ENCODE measurements around the gene STT3A.

DNA sequence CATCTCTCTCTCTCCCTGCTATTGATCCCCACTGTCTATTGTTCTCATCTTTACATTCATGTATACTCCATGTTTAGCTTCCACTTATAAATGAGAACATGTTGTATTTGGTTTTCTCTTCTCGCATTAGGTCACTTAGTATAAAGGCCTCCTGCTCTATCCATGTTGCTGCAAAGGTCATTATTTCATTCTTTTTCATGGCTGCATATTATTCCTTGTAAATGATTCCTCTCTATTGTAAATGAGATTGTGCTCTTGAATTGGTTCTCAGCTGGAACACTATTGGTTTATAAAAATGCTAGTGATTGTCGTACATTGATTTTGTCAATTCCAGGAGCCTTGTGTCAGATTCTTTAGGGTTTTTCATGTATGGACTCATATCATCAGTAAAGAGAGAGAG is 74.5 kb downstream of the STT3A start:
- TF ChIP-seq, protein P1, sequence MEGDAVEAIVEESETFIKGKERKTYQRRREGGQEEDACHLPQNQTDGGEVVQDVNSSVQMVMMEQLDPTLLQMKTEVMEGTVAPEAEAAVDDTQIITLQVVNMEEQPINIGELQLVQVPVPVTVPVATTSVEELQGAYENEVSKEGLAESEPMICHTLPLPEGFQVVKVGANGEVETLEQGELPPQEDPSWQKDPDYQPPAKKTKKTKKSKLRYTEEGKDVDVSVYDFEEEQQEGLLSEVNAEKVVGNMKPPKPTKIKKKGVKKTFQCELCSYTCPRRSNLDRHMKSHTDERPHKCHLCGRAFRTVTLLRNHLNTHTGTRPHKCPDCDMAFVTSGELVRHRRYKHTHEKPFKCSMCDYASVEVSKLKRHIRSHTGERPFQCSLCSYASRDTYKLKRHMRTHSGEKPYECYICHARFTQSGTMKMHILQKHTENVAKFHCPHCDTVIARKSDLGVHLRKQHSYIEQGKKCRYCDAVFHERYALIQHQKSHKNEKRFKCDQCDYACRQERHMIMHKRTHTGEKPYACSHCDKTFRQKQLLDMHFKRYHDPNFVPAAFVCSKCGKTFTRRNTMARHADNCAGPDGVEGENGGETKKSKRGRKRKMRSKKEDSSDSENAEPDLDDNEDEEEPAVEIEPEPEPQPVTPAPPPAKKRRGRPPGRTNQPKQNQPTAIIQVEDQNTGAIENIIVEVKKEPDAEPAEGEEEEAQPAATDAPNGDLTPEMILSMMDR (conservative IDR thresholded peaks at IDR 0.05; ENCODE audit: low read length) = no peak
- no peak for TF ChIP-seq EZH2phosphoT487 (IDR thresholded peaks at IDR 0.05; ENCODE audit: borderline replicate concordance, low read depth, low read length)
